Loucy (cell line): ENCODE data around the gene SPECC1.
A peak's percentile ranks its signal among the peaks of the same experiment; 100 is the strongest.

ENCODE experiments used
- H2AFZ ChIP-seq: fragments of 200-600 bp; sonication (generic); 2 replicates; pipeline ENCODE4 v1.6.0; 2016; ENCODE audit warnings: antibody characterized with exemption, mild to moderate bottlenecking, low read length, moderate library complexity
- H3F3A ChIP-seq: fragments of 200-600 bp; 2 replicates; pipeline ENCODE4 v1.6.0; 2016; ENCODE audit warnings: antibody characterized with exemption, low read depth, mild to moderate bottlenecking
- H3K27me3 ChIP-seq: fragments of 200-600 bp; sonication (generic); 2 replicates; pipeline ENCODE4 v1.6.1; 2014; ENCODE audit warnings: low read length, mild to moderate bottlenecking; ENCODE audit not compliant: insufficient read depth, poor library complexity, severe bottlenecking
- H3K36me3 ChIP-seq: fragments of 200-600 bp; sonication (generic); 2 replicates; pipeline ENCODE4 v1.6.1; 2016; ENCODE audit warnings: low read length; ENCODE audit not compliant: insufficient read depth
- H3K4me1 ChIP-seq: fragments of 200-600 bp; sonication (generic); 2 replicates; pipeline ENCODE4 v1.5.1; 2014; ENCODE audit warnings: low read length, mild to moderate bottlenecking; ENCODE audit not compliant: insufficient read depth, poor library complexity, severe bottlenecking
- H3K4me2 ChIP-seq: fragments of 200-600 bp; sonication (generic); 2 replicates; pipeline ENCODE4 v1.6.0; 2014; ENCODE audit warnings: antibody characterized with exemption, low read length, low read depth, mild to moderate bottlenecking; ENCODE audit not compliant: poor library complexity, severe bottlenecking
- H3K4me3 ChIP-seq: fragments of 200-600 bp; sonication (generic); 2 replicates; pipeline ENCODE4 v1.5.1; 2014; ENCODE audit warnings: low read length, mild to moderate bottlenecking, mixed read lengths; ENCODE audit not compliant: poor library complexity, severe bottlenecking
- H3K79me2 ChIP-seq: fragments of 200-600 bp; sonication (generic); 2 replicates; pipeline ENCODE4 v1.6.1; 2014; ENCODE audit warnings: low read length; ENCODE audit not compliant: insufficient read depth
- H3K9ac ChIP-seq: fragments of 200-600 bp; sonication (generic); 2 replicates; pipeline ENCODE4 v1.6.0; 2014; ENCODE audit warnings: mild to moderate bottlenecking, low read depth, low read length, moderate library complexity; ENCODE audit not compliant: poor library complexity, severe bottlenecking
- H3K9me2 ChIP-seq: fragments of 200-600 bp; sonication (generic); replicated peaks from 2 replicates; pipeline ENCODE4 v1.6.1; 2016; ENCODE audit warnings: low read depth, low read length, mixed read lengths
- H3K9me3 ChIP-seq: fragments of 200-600 bp; sonication (generic); 2 replicates; pipeline ENCODE4 v1.6.1; 2014; ENCODE audit warnings: mild to moderate bottlenecking, antibody characterized with exemption, low read length, low read depth; ENCODE audit not compliant: insufficient read depth
- H4K20me1 ChIP-seq: fragments of 200-600 bp; sonication (generic); 2 replicates; pipeline ENCODE4 v1.6.0; 2014; ENCODE audit warnings: antibody characterized with exemption, low read length, mild to moderate bottlenecking; ENCODE audit not compliant: insufficient read depth, poor library complexity, severe bottlenecking
- EZH2phosphoT487 ChIP-seq: fragments of 200-600 bp; IDR thresholded peaks from 2 replicates; pipeline ENCODE4 v1.6.1; 2018; ENCODE audit warnings: antibody characterized with exemption, mild to moderate bottlenecking, moderate library complexity, borderline replicate concordance
- TF ChIP-seq, protein P1 (sequence below): fragments of 200-600 bp; sonication (generic); conservative IDR thresholded peaks from 2 replicates; pipeline ENCODE4 v1.5.1; 2014; ENCODE audit warnings: mild to moderate bottlenecking, antibody characterized with exemption, low read length

The SPECC1 gene

DNA sequence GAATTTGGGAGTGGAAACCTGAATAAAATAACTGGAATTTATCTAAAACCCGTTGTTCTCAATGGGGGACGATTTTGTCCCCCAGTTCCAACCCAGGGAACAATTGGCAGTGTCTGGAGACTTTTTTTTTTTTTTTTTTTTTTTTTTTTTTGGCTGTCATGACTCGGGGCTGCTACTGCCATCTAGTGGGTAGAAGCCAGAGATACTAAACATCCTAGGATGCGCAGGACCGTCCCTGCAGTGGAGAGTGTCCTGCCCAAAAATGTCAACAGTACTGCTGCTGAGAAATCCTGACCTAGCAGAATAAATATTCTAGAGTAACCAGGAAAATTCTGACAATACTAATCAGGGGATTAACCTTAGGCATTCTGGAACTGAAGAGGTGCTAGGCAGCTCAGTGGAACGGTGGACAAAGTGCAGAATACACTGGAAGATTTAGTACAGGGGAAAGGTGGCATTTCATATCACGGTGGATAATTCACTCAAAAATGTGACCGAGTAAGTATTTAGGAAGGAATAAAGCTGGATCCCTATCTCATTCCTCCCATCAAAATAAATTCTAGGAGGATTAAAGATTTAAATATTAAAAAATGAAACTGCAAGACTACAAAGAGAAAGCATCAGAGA lies 107.6 kb downstream of the SPECC1 start:
- H3F3A ChIP-seq = no peaks in the 10 kb centered on the region
- no peaks in the 10 kb centered on the region for H3K27me3 ChIP-seq
- H3K9ac ChIP-seq = no peak overlapping the region
- H3K4me2 ChIP-seq = no peak overlapping the region
- H4K20me1 ChIP-seq = no peaks in the 10 kb centered on the region
- peaks cover 4% of the 10 kb centered on the region; the same call in 1 of the 2 replicates for H3K36me3 ChIP-seq
- TF ChIP-seq EZH2phosphoT487 = no peak
- TF ChIP-seq, protein P1, sequence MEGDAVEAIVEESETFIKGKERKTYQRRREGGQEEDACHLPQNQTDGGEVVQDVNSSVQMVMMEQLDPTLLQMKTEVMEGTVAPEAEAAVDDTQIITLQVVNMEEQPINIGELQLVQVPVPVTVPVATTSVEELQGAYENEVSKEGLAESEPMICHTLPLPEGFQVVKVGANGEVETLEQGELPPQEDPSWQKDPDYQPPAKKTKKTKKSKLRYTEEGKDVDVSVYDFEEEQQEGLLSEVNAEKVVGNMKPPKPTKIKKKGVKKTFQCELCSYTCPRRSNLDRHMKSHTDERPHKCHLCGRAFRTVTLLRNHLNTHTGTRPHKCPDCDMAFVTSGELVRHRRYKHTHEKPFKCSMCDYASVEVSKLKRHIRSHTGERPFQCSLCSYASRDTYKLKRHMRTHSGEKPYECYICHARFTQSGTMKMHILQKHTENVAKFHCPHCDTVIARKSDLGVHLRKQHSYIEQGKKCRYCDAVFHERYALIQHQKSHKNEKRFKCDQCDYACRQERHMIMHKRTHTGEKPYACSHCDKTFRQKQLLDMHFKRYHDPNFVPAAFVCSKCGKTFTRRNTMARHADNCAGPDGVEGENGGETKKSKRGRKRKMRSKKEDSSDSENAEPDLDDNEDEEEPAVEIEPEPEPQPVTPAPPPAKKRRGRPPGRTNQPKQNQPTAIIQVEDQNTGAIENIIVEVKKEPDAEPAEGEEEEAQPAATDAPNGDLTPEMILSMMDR = peak; percentile 73
- no peaks in the 10 kb centered on the region for H3K79me2 ChIP-seq
- H3K9me2 ChIP-seq = no peaks in the 10 kb centered on the region
- no peak overlapping the region for H2AFZ ChIP-seq
- H3K9me3 ChIP-seq = no peaks in the 10 kb centered on the region
- H3K4me1 ChIP-seq = no peaks in the 10 kb centered on the region
- no peak overlapping the region for H3K4me3 ChIP-seq

DNA sequence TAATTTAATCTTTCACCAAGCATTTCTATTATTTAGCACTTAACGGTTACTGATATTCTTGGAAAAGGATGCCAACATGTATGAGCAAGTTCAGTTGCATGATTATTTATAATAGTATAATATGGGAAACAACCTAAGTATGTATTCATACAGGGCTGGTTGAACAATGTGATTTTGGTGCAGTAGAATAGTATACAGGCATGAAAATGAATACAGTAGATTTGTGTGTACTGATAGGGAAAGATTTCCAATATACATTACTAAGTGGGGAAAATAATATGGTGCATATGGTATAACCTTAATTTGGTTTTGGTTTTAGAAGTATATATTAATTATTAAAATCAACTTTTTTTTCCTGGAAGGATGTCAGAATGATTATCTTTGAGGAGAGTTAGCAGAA lies 109.1 kb downstream of the SPECC1 start:
- no peak overlapping the region for H3K9ac ChIP-seq
- no peaks in the 10 kb centered on the region for H3K27me3 ChIP-seq
- no peak overlapping the region for H3K4me3 ChIP-seq
- no peaks in the 10 kb centered on the region for H3K36me3 ChIP-seq
- no peaks in the 10 kb centered on the region for H3K9me2 ChIP-seq
- no peaks in the 10 kb centered on the region for H4K20me1 ChIP-seq
- H3K9me3 ChIP-seq = no peaks in the 10 kb centered on the region
- no peaks in the 10 kb centered on the region for H3K4me1 ChIP-seq
- H3K4me2 ChIP-seq = no peak overlapping the region
- no peaks in the 10 kb centered on the region for H3K79me2 ChIP-seq
- no peak overlapping the region for H2AFZ ChIP-seq
- TF ChIP-seq, protein P1 = no peak
- no peak for TF ChIP-seq EZH2phosphoT487
- H3F3A ChIP-seq = no peaks in the 10 kb centered on the region

DNA sequence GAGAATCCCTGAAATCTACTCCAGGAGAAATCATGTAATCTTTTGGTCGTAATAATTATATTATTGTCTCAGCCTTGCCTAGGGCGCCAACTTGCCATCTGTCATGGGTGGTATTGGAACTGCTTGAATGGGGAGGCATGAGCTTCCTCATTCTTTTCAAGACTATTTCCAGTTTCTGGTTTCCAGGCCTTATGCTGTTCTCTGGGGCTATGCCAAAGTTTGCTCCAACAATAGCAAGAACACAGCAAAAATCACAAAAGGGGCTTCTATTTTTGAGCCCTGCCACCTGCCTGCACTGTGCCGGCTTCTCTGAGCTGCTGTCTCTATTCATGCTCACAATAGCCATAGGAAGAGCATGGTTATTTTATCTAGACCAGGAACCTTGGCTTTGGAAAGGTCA lies 111.7 kb downstream of the SPECC1 start:
- no peak overlapping the region for H3K4me2 ChIP-seq
- H3K27me3 ChIP-seq = no peaks in the 10 kb centered on the region
- H3K9ac ChIP-seq = no peak overlapping the region
- TF ChIP-seq EZH2phosphoT487 = no peak
- TF ChIP-seq, protein P1 = no peak
- H3K4me3 ChIP-seq = no peak overlapping the region
- H3K36me3 ChIP-seq = peaks cover 7% of the 10 kb centered on the region; the same call in 1 of the 2 replicates
- no peaks in the 10 kb centered on the region for H3F3A ChIP-seq
- H3K9me2 ChIP-seq = no peaks in the 10 kb centered on the region
- H4K20me1 ChIP-seq = no peaks in the 10 kb centered on the region
- H3K4me1 ChIP-seq = no peaks in the 10 kb centered on the region
- no peaks in the 10 kb centered on the region for H3K9me3 ChIP-seq
- H3K79me2 ChIP-seq = no peaks in the 10 kb centered on the region
- H2AFZ ChIP-seq = no peak overlapping the region
